Glutamatergic neuron (in vitro differentiated cells): ENCODE measurements around the gene AGAP1. TPM values are rescaled to one million over a fixed set of nuclear protein-coding genes. Genes with fewer than 3 reads are reported as not detected.

ENCODE experiments used
- DNase-seq: peaks from one replicate; pipeline ENCODE4 v3.0.0; 2022
- H3K27ac Mint-ChIP-seq: one replicate; pipeline ENCODE4 v1.8.0; 2020; ENCODE audit warnings: mild to moderate bottlenecking, mixed read lengths, inconsistent platforms; ENCODE audit not compliant: unreplicated experiment
- H3K27me3 Mint-ChIP-seq: one replicate; pipeline ENCODE4 v1.8.0; 2020; ENCODE audit warnings: mild to moderate bottlenecking, moderate library complexity, mixed read lengths, inconsistent platforms; ENCODE audit not compliant: unreplicated experiment
- H3K36me3 Mint-ChIP-seq: one replicate; pipeline ENCODE4 v1.8.0; 2020; ENCODE audit warnings: mild to moderate bottlenecking, mixed read lengths, inconsistent platforms; ENCODE audit not compliant: unreplicated experiment
- H3K4me1 Mint-ChIP-seq: one replicate; pipeline ENCODE4 v1.8.0; 2020; ENCODE audit warnings: mild to moderate bottlenecking, low read depth, mixed read lengths, inconsistent platforms; ENCODE audit not compliant: unreplicated experiment
- H3K4me3 Mint-ChIP-seq: one replicate; pipeline ENCODE4 v1.8.0; 2020; ENCODE audit warnings: mild to moderate bottlenecking, mixed read lengths, inconsistent platforms; ENCODE audit not compliant: unreplicated experiment
- H3K9me3 Mint-ChIP-seq: one replicate; pipeline ENCODE4 v1.8.0; 2020; ENCODE audit warnings: mild to moderate bottlenecking, moderate library complexity, mixed read lengths, inconsistent platforms; ENCODE audit not compliant: unreplicated experiment
- CTCF ChIP-seq: fragments of 200-600 bp; sonication (generic); IDR thresholded peaks from one replicate; pipeline ENCODE4 v1.5.0; 2021; ENCODE audit not compliant: partially characterized antibody, unreplicated experiment
- total RNA-seq: library from RNA; stranded (reverse); fragmentation: NEBNext Ultra II Directional; extraction: Animal tissue kit (Norgen Biotek cat#: 25700); gene quantifications from one replicate; pipeline ENCODE4 v1.2.1, GENCODE V29; 2021; ENCODE audit not compliant: unreplicated experiment

Gene AGAP1
- total RNA-seq, 1 donor from 2014 or later, result 153 TPM

- Mint-ChIP-seq H3K4me1 (peaks cover 41% of the 10 kb centered on the region), H3K27ac (no peak overlapping the region), H3K27me3 (peaks cover 5% of the 10 kb centered on the region), H3K36me3 (peaks cover 4% of the 10 kb centered on the region), H3K9me3 (peaks cover 5% of the 10 kb centered on the region), H3K4me3 (no peak overlapping the region)
- no peak for DNase-seq
- no peak for TF ChIP-seq CTCF
Observed at GRCh38 chr2:235864733-235865515, 371.1 kb downstream of the AGAP1 start.

DNA sequence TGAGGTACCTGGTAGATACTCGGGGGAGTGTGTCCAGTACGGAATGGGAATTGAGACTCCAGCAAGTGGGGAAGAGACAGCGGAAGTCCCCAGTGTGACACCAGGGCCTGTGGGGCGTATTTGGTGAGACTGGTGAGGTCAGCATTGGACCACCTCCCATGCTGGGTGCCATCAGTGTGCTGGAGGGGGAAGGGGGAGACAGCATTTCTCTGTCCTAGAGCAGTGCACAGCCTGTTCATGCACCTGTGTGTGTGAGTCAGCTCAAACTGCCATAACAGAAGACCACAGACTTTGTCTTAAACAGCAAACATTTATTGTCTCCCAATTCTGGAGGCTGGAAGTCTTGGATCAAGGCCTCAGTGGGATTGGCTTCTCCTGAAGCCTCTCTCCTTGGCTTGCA is 372.5 kb downstream of the AGAP1 start:
- Mint-ChIP-seq H3K36me3 (peaks cover 14% of the 10 kb centered on the region), H3K9me3 (peaks cover 7% of the 10 kb centered on the region), H3K4me1 (peaks cover 43% of the 10 kb centered on the region), H3K27ac (peak overlapping the region; percentile 48), H3K27me3 (peaks cover 9% of the 10 kb centered on the region), H3K4me3 (no peak overlapping the region)
- DNase-seq, result no peak
- TF ChIP-seq CTCF, result no peak

DNA sequence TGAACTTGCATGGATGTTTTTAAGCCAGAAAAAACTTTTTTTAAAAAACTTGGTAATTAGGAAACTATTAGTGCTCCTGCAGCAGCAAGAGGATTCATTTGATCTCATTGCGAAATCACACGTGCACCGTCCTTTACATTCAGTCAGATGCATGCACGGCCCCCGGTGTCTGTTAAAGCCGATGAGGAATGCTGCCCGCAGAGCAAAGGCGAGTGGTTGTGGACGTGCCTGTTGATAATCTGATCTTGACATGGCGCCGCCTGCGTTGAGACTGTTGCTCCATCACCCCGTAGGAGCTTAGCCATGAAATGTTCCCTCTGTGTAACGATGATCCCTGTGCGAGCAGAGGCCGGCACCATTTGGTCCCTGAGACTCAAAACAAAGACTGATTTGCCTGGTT is 374.4 kb downstream of the AGAP1 start:
- Mint-ChIP-seq H3K36me3 (peaks cover 17% of the 10 kb centered on the region), H3K27ac (no peak overlapping the region), H3K4me1 (peaks cover 43% of the 10 kb centered on the region), H3K27me3 (peaks cover 8% of the 10 kb centered on the region), H3K9me3 (peaks cover 8% of the 10 kb centered on the region), H3K4me3 (no peak overlapping the region)
- DNase-seq, result no peak
- no peak for TF ChIP-seq CTCF

DNA sequence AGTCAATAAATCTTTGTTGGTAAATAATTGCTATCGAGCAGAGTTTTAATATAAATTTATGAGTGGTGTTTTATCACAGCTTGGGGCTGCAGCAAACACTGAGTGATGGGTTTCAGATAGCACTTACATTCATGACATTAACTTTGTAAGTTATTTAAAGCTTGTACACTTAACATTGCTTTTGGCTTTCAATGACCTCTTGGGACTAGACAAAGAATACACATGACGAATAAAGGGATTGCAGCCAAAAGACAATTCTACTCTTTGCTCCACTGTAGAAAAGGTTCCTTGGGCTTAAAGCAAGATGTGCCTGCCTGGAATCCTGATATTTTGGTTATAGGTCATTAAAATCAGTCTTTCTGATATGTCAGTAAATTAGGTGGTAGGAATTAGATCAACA is 374.8 kb downstream of the AGAP1 start:
- Mint-ChIP-seq H3K9me3 (peaks cover 6% of the 10 kb centered on the region), H3K4me3 (no peak overlapping the region), H3K27ac (no peak overlapping the region), H3K4me1 (peaks cover 39% of the 10 kb centered on the region), H3K36me3 (peaks cover 17% of the 10 kb centered on the region), H3K27me3 (peaks cover 8% of the 10 kb centered on the region)
- TF ChIP-seq CTCF, result no peak
- no peak for DNase-seq

DNA sequence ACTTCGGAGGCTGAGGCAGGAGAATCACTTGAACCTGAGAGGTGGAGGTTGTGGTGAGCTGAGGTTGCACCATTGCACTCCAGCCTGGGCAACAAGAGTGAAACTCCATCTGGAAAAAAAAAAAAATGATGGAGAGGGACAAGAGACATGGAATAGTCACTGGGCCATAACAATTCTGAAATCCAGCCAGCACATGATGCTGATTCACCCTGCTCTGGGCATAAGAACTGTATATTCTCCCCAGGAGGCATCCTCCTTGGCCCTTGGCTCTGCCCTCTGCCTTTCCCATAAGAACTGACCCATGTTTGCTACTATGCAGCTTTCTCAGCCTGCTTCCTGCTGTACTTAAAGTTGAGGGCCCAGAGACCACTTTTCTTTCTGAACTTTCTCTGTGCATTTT is 376.7 kb downstream of the AGAP1 start:
- DNase-seq, result no peak
- no peak for TF ChIP-seq CTCF
- Mint-ChIP-seq H3K4me1 (peaks cover 28% of the 10 kb centered on the region), H3K27ac (no peak overlapping the region), H3K36me3 (peaks cover 17% of the 10 kb centered on the region), H3K27me3 (peaks cover 10% of the 10 kb centered on the region), H3K9me3 (peaks cover 5% of the 10 kb centered on the region), H3K4me3 (no peak overlapping the region)
